Left lobe of liver (tissue), 2 donors: ENCODE measurements around the gene GXYLT2. TPM values are rescaled to one million over a fixed set of nuclear protein-coding genes. Genes with fewer than 3 reads are reported as not detected.

Experiments used
- ATAC-seq: fragments of 200-7000 bp; cut with Tn5 transposase; one replicate; pipeline ENCODE4 v1.9.1; 2020; ENCODE audit warnings: mild to moderate bottlenecking, moderate library complexity
- DNase-seq: peaks from one replicate; pipeline ENCODE4 v3.0.0-alpha.2; 2020; ENCODE audit warnings: low spot score
- total RNA-seq: library from RNA; stranded (reverse); gene quantifications from one replicate; pipeline ENCODE4 v1.2.1, GENCODE V29; 2021
- donor health status: DM: no; HTN: no; CAD: no; lungs with moderate emphysema.
- donor health status: DM: no; HTN: yes; CAD: no.

Gene GXYLT2, protein sequence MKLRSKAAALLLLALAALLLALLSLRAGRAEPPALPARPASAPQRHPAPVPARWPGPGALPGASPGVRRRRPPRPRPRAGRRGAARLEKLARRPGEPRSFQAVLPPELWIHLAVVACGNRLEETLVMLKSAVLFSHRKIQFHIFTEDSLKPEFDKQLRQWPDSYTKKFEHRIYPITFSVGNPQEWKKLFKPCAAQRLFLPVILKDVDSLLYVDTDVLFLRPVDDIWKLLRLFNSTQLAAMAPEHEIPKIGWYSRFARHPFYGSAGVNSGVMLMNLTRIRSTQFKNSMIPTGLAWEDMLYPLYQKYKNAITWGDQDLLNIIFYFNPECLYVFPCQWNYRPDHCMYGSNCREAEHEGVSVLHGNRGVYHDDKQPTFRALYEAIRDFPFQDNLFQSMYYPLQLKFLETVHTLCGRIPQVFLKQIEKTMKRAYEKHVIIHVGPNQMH
- total RNA-seq, result 0.20 TPM

DNA sequence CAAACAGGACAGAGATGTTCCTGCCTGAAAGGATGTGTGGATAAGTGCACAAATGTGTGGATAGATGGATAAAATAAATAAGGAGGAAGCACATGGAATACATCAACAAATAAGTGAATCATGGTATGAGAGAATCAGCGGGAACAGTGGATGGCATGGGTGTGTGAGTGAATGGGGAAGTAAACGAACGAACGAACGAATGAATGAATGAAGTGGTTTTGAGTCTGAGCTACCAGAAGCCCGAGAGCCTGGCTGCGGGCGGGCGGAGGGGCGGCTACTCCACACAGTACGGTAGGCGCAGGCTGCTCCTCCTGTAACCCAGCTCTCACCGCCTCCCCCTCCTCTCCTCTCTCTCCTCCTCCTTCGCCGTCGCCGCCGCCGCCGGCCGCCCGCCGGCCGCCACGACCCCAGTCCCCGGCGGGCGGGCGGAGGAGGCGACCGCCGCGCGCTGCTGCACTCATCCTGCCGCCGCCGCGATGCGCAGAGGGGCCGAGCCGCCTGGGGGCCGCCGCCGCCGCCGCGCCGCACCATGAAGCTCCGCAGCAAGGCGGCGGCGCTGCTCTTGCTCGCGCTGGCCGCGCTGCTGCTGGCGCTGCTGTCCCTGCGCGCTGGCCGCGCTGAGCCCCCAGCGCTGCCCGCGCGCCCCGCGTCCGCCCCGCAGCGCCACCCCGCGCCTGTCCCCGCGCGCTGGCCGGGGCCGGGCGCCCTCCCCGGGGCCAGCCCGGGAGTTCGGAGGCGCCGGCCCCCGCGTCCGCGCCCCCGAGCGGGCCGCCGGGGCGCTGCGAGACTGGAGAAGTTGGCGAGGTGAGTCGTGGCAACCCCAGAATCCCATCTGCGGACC lies at the start of gene GXYLT2:
TSS of gene GXYLT2 (plus strand) at position 342 of the 841 bp plus-strand sequence. CDS start at position 530, 188 bp downstream.
- ATAC-seq (peak; percentile 87), DNase-seq (no peak)

GRCh38 chr3:72839057-72839456 lies 48.8 kb upstream of the GXYLT2 start:
- ATAC-seq, result no peak
- no peak for DNase-seq

DNA sequence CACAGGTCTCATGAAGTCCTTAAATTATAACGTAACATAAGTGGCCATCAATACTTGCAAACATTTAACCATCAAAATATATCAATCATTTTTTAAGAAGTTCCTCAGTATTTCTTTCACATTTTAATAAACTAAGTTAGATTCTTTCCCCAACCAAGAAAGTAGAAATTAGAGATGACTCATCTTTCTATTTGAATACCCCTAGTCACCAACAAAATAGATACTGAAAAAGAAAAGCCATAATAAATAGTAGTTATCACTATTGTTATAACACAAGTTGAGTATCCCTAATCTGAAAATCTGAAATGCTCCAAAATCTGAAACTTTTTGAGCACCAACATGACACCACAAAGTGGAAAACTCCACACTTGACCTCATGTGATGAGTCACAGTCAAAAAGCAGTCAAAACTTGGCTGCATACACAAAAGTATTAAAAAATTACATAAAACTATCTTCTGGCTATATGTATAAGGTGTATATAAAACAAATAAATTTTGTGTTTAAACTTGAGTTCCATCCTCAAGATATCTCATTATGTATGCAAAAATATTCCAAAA lies 43.3 kb upstream of the GXYLT2 start:
- ATAC-seq, result no peak
- no peak for DNase-seq

GRCh38 chr3:72846166-72846565 lies 41.7 kb upstream of the GXYLT2 start:
- no peak for ATAC-seq
- no peak for DNase-seq

- DNase-seq, result no peak
- ATAC-seq, result no peak
Measured at GRCh38 chr3:72847282-72847681, 40.6 kb upstream of the GXYLT2 start.

DNA sequence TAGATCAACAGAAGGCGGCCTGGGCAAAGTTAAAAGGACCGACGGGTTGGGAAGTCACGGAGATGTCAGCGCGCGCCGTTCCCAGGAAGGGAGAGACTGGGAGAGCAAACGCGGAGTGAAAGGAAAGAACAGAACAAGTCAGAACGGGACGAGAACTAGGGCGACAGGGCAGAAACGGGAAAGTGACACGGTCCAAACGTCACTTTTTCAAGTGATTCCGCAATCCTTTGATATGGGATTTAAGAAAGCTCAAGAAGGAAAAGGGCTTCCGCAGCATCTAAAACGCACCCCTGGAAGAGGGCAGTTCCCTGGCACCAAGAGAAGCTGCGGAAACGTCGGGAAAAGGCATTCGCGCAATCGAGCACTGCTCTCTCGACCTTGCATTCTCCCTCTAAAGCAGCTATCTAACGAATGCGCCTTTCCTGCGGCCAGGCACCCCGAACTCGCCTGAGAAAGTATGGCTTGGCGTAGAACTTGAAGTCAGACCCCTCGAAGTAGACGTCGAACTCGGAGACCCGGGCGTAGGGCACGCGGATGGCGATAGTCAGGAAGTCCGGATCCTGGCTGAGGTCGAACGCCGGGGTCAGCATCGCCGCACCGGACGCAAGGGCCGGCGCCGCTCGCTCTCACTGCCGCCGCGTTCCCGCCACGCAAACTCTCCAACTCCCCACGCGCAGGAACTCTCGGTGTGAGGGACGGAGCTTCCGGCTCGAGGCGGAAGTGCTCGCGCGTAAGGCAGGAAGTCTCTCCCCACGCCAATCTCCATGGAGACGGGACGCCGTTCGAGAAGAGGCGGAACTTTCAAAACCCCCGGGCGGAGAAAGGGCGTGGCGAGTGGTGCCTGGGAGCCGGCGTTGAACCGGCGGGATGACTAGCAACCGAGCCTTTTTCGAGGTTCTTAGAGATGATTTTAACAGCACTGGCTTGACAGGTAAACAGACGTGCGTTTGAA lies 39.8 kb upstream of the GXYLT2 start, which contains the start of gene SHQ1:
TSS of gene SHQ1 (minus strand) at position 695 of the 952 bp plus-strand sequence. CDS start at position 590, 105 bp downstream.
- ATAC-seq, result peak; percentile 98
- peak; percentile 97 for DNase-seq

DNA sequence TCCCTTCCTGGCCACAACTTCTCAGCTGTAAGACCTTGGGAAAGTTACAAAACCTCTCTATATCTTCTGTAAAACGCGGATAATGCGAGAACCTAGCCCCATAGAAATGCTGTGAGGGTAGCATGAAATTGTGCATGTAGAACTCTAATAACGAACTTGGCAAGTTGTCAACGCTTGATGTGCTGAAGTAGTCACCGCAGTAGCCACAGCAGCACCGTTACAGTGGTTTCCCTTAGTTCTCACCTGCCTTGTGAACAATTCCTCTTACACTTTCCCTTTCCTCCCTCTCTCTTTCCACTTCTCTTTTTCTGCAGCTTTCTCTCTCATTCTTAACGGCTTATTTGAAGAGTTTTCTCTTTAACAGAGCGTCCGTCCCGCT lies 39.2 kb upstream of the GXYLT2 start:
- ATAC-seq, result peak; percentile 2
- no peak for DNase-seq

DNA sequence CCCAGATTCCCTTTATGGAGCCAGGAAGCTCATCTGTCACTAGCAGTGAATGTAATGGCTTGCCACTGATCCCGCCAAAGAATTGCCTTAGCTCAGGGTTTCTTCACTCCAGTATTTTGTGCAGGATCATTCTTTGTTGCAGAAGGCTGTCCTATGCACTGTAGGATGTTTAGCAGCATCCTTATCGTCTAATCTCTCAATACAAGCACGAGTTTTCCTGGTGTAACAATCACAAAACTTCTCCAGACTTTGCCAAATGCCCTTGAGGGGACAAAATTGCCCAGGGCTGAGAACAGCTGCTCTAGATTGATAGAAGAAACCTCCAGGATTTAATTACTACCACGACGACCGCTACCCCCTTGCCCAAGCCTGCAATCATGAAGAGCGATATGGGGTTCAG lies 32.8 kb upstream of the GXYLT2 start:
- ATAC-seq (no peak), DNase-seq (no peak)

DNA sequence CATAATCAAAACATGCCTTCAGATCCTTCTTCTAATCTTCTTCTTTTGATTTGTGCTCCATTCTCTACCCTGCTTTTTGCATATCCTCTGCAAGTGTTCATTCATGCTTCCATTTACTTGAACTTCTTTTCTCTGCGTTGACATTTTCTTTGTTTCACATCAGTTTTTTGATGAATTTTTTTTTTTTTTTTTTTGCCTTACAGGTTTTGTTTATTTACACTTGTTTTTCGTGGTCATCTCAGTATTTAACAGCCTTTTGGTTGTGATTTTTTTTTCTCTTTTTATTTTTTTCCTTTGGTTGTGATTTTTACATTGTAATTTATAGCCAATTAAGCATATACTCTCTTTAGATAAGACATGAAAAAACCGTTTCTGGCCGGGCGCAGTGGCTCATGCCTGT lies 27.8 kb upstream of the GXYLT2 start:
- no peak for ATAC-seq
- DNase-seq, result no peak

GRCh38 chr3:72860846-72861245 lies 27.0 kb upstream of the GXYLT2 start:
- DNase-seq (no peak), ATAC-seq (no peak)

GRCh38 chr3:72862314-72863090 lies 25.3 kb upstream of the GXYLT2 start:
- ATAC-seq, result no peak
- DNase-seq, result no peak

DNA sequence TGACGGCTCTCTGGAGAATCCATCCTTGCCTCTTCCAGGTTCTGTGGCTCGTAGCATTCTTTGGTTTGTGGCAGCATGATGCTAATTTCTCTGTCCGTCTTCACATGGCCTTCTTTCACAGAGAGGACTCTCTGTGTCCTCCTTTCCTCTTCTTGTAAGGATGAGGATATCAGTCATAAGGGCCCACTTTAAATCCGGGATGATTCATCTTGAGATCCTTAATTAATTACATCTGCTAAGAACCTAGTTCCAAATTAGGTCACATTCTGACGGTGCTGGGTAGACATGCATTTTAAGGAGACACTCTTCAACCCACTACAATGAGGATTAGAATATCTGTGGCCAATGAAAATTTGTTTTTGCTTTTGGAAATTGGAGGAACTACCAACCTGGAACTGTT lies 15.7 kb upstream of the GXYLT2 start:
- ATAC-seq (no peak), DNase-seq (no peak)

GRCh38 chr3:72887343-72887704 lies 522 bp upstream of the GXYLT2 start:
- ATAC-seq (no peak), DNase-seq (no peak)

GRCh38 chr3:72888546-72889309 lies 882 bp downstream of the GXYLT2 start:
- no peak for ATAC-seq

DNA sequence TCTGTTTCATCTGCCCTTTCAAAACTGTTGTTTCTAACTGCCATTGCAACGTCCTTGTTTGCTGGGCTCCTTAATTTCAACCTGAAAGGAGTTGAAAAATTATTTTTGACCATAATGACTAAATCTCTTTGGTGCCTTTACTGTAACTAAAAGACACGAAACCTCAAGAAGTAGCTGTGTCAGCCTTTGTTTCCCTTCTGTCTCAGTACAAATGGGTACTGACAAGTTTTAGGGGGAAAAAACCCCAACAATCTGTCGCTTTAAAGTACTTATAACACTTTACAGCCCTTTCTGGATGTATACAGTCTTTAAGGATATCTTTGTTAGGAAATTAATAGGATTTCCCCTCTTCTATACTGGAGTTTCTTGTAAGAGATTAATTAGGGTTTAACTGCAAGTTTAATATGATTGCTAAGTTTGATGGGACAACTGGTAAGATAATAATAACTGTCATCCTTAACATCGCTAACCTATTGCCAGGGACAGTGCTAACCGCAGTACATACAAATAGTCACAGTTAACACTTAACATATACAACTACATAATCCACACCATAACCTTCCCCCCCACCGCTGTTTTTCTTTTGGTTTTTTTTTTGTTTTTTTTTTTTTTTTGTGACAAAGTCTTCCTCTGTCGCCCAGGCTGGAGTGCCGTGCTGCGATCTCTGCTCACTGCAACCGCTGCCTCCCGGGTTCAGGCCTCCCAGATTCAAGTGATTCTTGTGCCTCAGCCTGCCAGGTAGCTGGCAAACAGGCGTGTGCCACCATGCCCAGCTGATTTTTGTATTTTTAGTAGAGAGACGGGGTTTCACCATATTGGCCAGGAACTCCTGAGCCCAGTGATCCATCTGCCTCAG lies 1.7 kb downstream of the GXYLT2 start:
- ATAC-seq, result no peak
- no peak for DNase-seq

More at GRCh38 chr3:72888546-72889309, 882 bp downstream of the GXYLT2 start:
- no peak for DNase-seq

GRCh38 chr3:72890166-72890925 lies 2.5 kb downstream of the GXYLT2 start:
- ATAC-seq, result no peak
- no peak for DNase-seq
